ENCODE measurements around the gene PLCH2. TPM values are rescaled to one million over a fixed set of nuclear protein-coding genes. Genes with fewer than 3 reads are reported as not detected.

PLCH2 gene
- total RNA-seq, 2 donors from 2014 or later, result 5.5 to 6.9 TPM

GRCh38 chr1:2483026-2483425 lies 6.9 kb downstream of the PLCH2 start:
- Mint-ChIP-seq H3K27me3 (no peaks in the 10 kb centered on the region), H3K4me1 (ENCODE audit: low read depth in 2 of 2) (peaks cover 6% of the 10 kb centered on the region in 2 donors), H3K9me3 (no peaks in the 10 kb centered on the region), H3K36me3 (peaks cover 4% of the 10 kb centered on the region), H3K4me3 (no peak overlapping the region), H3K27ac (no peak overlapping the region)
- ATAC-seq, result no peak
- DNase-seq (ENCODE audit: low spot score), result no peak

- H3K36me3 Mint-ChIP-seq, result peaks cover 12% of the 10 kb centered on the region
- H3K4me3 Mint-ChIP-seq, result no peak overlapping the region
- H3K27ac Mint-ChIP-seq, result no peak overlapping the region
Observed at GRCh38 chr1:2483970-2484369, 7.9 kb downstream of the PLCH2 start.

GRCh38 chr1:2486041-2486440 lies 10.0 kb downstream of the PLCH2 start:
- Mint-ChIP-seq H3K27ac (no peak overlapping the region), H3K4me1 (ENCODE audit: low read depth in 2 of 2) (peaks cover 6% of the 10 kb centered on the region in 2 donors), H3K4me3 (no peak overlapping the region), H3K27me3 (no peaks in the 10 kb centered on the region), H3K9me3 (peaks cover 7% of the 10 kb centered on the region), H3K36me3 (peaks cover 14% of the 10 kb centered on the region)
- ATAC-seq (no peak), DNase-seq (ENCODE audit: low spot score) (no peak)

More at GRCh38 chr1:2483970-2484369, 7.9 kb downstream of the PLCH2 start:
- Mint-ChIP-seq H3K27me3 (no peaks in the 10 kb centered on the region), H3K4me1 (ENCODE audit: low read depth in 2 of 2) (peaks cover 6% of the 10 kb centered on the region in 2 donors), H3K9me3 (peaks cover 6% of the 10 kb centered on the region)
- DNase-seq (ENCODE audit: low spot score) (no peak), ATAC-seq (no peak)

GRCh38 chr1:2486558-2486957 lies 10.5 kb downstream of the PLCH2 start:
- H3K4me1 Mint-ChIP-seq (ENCODE audit: low read depth in 2 of 2), result peaks cover 6% of the 10 kb centered on the region in 2 donors
- no peaks in the 10 kb centered on the region for H3K27me3 Mint-ChIP-seq
- DNase-seq (ENCODE audit: low spot score) (no peak), ATAC-seq (no peak)
- no peak overlapping the region for H3K4me3 Mint-ChIP-seq
- peaks cover 14% of the 10 kb centered on the region for H3K36me3 Mint-ChIP-seq
- peaks cover 7% of the 10 kb centered on the region for H3K9me3 Mint-ChIP-seq
- H3K27ac Mint-ChIP-seq, result no peak overlapping the region

GRCh38 chr1:2488688-2489087 lies 12.6 kb downstream of the PLCH2 start:
- H3K27me3 Mint-ChIP-seq, result no peaks in the 10 kb centered on the region
- ATAC-seq (no peak), DNase-seq (ENCODE audit: low spot score) (no peak)
- H3K4me1 Mint-ChIP-seq (ENCODE audit: low read depth in 2 of 2), result peaks cover 9 to 13% of the 10 kb centered on the region in 2 donors
- H3K4me3 Mint-ChIP-seq, result no peak overlapping the region
- H3K9me3 Mint-ChIP-seq, result peaks cover 7% of the 10 kb centered on the region
- H3K27ac Mint-ChIP-seq, result no peak overlapping the region
- peaks cover 14% of the 10 kb centered on the region for H3K36me3 Mint-ChIP-seq

GRCh38 chr1:2489615-2490014 lies 13.5 kb downstream of the PLCH2 start:
- peaks cover 14% of the 10 kb centered on the region for H3K36me3 Mint-ChIP-seq
- H3K4me3 Mint-ChIP-seq, result no peak overlapping the region
- H3K27ac Mint-ChIP-seq, result no peak overlapping the region
- peaks cover 7% of the 10 kb centered on the region for H3K9me3 Mint-ChIP-seq
- no peak for ATAC-seq
- no peaks in the 10 kb centered on the region for H3K27me3 Mint-ChIP-seq
- H3K4me1 Mint-ChIP-seq (ENCODE audit: low read depth in 2 of 2), result peaks cover 9 to 15% of the 10 kb centered on the region in 2 donors
- no peak for DNase-seq (ENCODE audit: low spot score)

- H3K4me3 Mint-ChIP-seq, result no peak overlapping the region
- H3K27ac Mint-ChIP-seq, result no peak overlapping the region
Observed at GRCh38 chr1:2492091-2492490, 16.0 kb downstream of the PLCH2 start.

GRCh38 chr1:2493218-2493617 lies 17.1 kb downstream of the PLCH2 start:
- H3K27ac Mint-ChIP-seq, result no peak overlapping the region
- H3K9me3 Mint-ChIP-seq, result peaks cover 7% of the 10 kb centered on the region
- DNase-seq (ENCODE audit: low spot score) (no peak), ATAC-seq (no peak)
- H3K36me3 Mint-ChIP-seq, result peaks cover 8% of the 10 kb centered on the region
- H3K4me3 Mint-ChIP-seq, result no peak overlapping the region
- H3K27me3 Mint-ChIP-seq, result no peaks in the 10 kb centered on the region
- peaks cover 15 to 21% of the 10 kb centered on the region in 2 donors for H3K4me1 Mint-ChIP-seq (ENCODE audit: low read depth in 2 of 2)

More at GRCh38 chr1:2492091-2492490, 16.0 kb downstream of the PLCH2 start:
- Mint-ChIP-seq H3K9me3 (peaks cover 7% of the 10 kb centered on the region), H3K36me3 (peaks cover 14% of the 10 kb centered on the region), H3K27me3 (no peaks in the 10 kb centered on the region), H3K4me1 (ENCODE audit: low read depth in 2 of 2) (peaks cover 15 to 21% of the 10 kb centered on the region in 2 donors)
- ATAC-seq, result no peak
- DNase-seq (ENCODE audit: low spot score), result no peak

GRCh38 chr1:2493691-2494322 lies 17.7 kb downstream of the PLCH2 start:
- Mint-ChIP-seq H3K9me3 (peaks cover 2% of the 10 kb centered on the region), H3K27ac (peak overlapping the region; percentile 29 to 33), H3K4me3 (no peak overlapping the region), H3K27me3 (no peaks in the 10 kb centered on the region), H3K4me1 (ENCODE audit: low read depth in 2 of 2) (peaks cover 15 to 21% of the 10 kb centered on the region in 2 donors), H3K36me3 (peaks cover 3% of the 10 kb centered on the region)
- no peak for ATAC-seq
- no peak for DNase-seq (ENCODE audit: low spot score)

GRCh38 chr1:2494323-2494693 lies 18.2 kb downstream of the PLCH2 start:
- Mint-ChIP-seq H3K4me1 (ENCODE audit: low read depth in 2 of 2) (peaks cover 15 to 21% of the 10 kb centered on the region in 2 donors), H3K9me3 (no peaks in the 10 kb centered on the region), H3K36me3 (no peaks in the 10 kb centered on the region), H3K4me3 (no peak overlapping the region), H3K27me3 (no peaks in the 10 kb centered on the region), H3K27ac (peak overlapping the region in 1 of 2 donors; percentile 33)
- no peak for DNase-seq (ENCODE audit: low spot score)
- ATAC-seq, result no peak

GRCh38 chr1:2495026-2495425 lies 18.9 kb downstream of the PLCH2 start:
- peaks cover 16 to 21% of the 10 kb centered on the region in 2 donors for H3K4me1 Mint-ChIP-seq (ENCODE audit: low read depth in 2 of 2)
- no peak overlapping the region for H3K4me3 Mint-ChIP-seq
- no peaks in the 10 kb centered on the region for H3K9me3 Mint-ChIP-seq
- no peaks in the 10 kb centered on the region for H3K36me3 Mint-ChIP-seq
- DNase-seq (ENCODE audit: low spot score), result no peak
- no peak overlapping the region for H3K27ac Mint-ChIP-seq
- no peaks in the 10 kb centered on the region for H3K27me3 Mint-ChIP-seq
- no peak for ATAC-seq

- no peak overlapping the region for H3K4me3 Mint-ChIP-seq
- H3K9me3 Mint-ChIP-seq, result no peaks in the 10 kb centered on the region
- ATAC-seq (no peak), DNase-seq (ENCODE audit: low spot score) (no peak)
- peaks cover 21 to 25% of the 10 kb centered on the region in 2 donors for H3K4me1 Mint-ChIP-seq (ENCODE audit: low read depth in 2 of 2)
- H3K27ac Mint-ChIP-seq, result no peak overlapping the region
- H3K36me3 Mint-ChIP-seq, result no peaks in the 10 kb centered on the region
- no peaks in the 10 kb centered on the region for H3K27me3 Mint-ChIP-seq
Observed at GRCh38 chr1:2495546-2495945, 19.5 kb downstream of the PLCH2 start.

GRCh38 chr1:2496087-2496622 lies 20.1 kb downstream of the PLCH2 start:
- Mint-ChIP-seq H3K27me3 (no peaks in the 10 kb centered on the region), H3K4me3 (no peak overlapping the region), H3K4me1 (ENCODE audit: low read depth in 2 of 2) (peaks cover 21 to 25% of the 10 kb centered on the region in 2 donors), H3K36me3 (no peaks in the 10 kb centered on the region), H3K9me3 (no peaks in the 10 kb centered on the region), H3K27ac (peak overlapping the region in 1 of 2 donors; percentile 71)
- DNase-seq (ENCODE audit: low spot score) (no peak), ATAC-seq (peak; percentile 39 to 57)

GRCh38 chr1:2496746-2497145 lies 20.7 kb downstream of the PLCH2 start:
- Mint-ChIP-seq H3K27me3 (no peaks in the 10 kb centered on the region), H3K4me3 (no peak overlapping the region), H3K27ac (no peak overlapping the region), H3K4me1 (ENCODE audit: low read depth in 2 of 2) (peaks cover 21 to 25% of the 10 kb centered on the region in 2 donors), H3K9me3 (no peaks in the 10 kb centered on the region), H3K36me3 (no peaks in the 10 kb centered on the region)
- ATAC-seq (no peak), DNase-seq (ENCODE audit: low spot score) (no peak)
